Fibroblast of mammary gland (primary cell): ENCODE results near the gene CDR2.
A peak's percentile ranks its signal among the peaks of the same experiment; 100 is the strongest.

Experiments
- DNase-seq: peaks from one replicate; pipeline ENCODE4 v3.0.0-alpha.2; 2010; ENCODE audit warnings: low read depth
- H3K4me3 ChIP-seq: 2 replicates; pipeline ENCODE4 v1.5.1; 2011; ENCODE audit warnings: low read depth, mild to moderate bottlenecking, low read length, moderate library complexity; ENCODE audit not compliant: control insufficient read depth
- CTCF ChIP-seq: conservative IDR thresholded peaks from 2 replicates; pipeline ENCODE4 v1.5.1; 2011; ENCODE audit warnings: low read depth, low read length, inconsistent platforms; ENCODE audit not compliant: control insufficient read depth, insufficient read depth

Gene CDR2

GRCh38 chr16:22395960-22396359 is 21.5 kb upstream of the CDR2 start:
- DNase-seq = no peak
- H3K4me3 ChIP-seq = no peak overlapping the region
- no peak for TF ChIP-seq CTCF

- H3K4me3 ChIP-seq = no peak overlapping the region
- DNase-seq = no peak
- TF ChIP-seq CTCF = no peak
These were observed 19.7 kb upstream of the CDR2 start for GRCh38 chr16:22394121-22394520.

- TF ChIP-seq CTCF = no peak
- no peak for DNase-seq
- no peak overlapping the region for H3K4me3 ChIP-seq
These were observed 13.8 kb upstream of the CDR2 start for GRCh38 chr16:22388101-22388644.

GRCh38 chr16:22386976-22387375 is 12.6 kb upstream of the CDR2 start:
- peak; percentile 92 for DNase-seq
- TF ChIP-seq CTCF = no peak

GRCh38 chr16:22385196-22385595 is 10.8 kb upstream of the CDR2 start:
- no peak overlapping the region for H3K4me3 ChIP-seq
- DNase-seq = no peak
- TF ChIP-seq CTCF = no peak

More at GRCh38 chr16:22386976-22387375, 12.6 kb upstream of the CDR2 start:
- H3K4me3 ChIP-seq = no peak overlapping the region

GRCh38 chr16:22383827-22384226 is 9.4 kb upstream of the CDR2 start:
- DNase-seq = no peak
- no peak for TF ChIP-seq CTCF
- no peak overlapping the region for H3K4me3 ChIP-seq

- DNase-seq = no peak
- no peak overlapping the region for H3K4me3 ChIP-seq
- no peak for TF ChIP-seq CTCF
These were observed 7.0 kb upstream of the CDR2 start for GRCh38 chr16:22381392-22381791.
